Kidney epithelial cell (primary cell): ENCODE measurements around the gene B3GLCT. TPM values are rescaled to one million over a fixed set of nuclear protein-coding genes. Genes with fewer than 3 reads are reported as not detected.

Source experiments
- DNase-seq: peaks from one replicate; pipeline ENCODE4 v3.0.0-alpha.2; 2010; ENCODE audit warnings: low read depth
- H3K27me3 ChIP-seq: 2 replicates; pipeline ENCODE4 v1.6.0; 2011; ENCODE audit warnings: low read length; ENCODE audit not compliant: control insufficient read depth, insufficient read depth
- H3K36me3 ChIP-seq: 2 replicates; pipeline ENCODE4 v1.5.1; 2011; ENCODE audit warnings: low read length; ENCODE audit not compliant: control insufficient read depth, insufficient read depth
- H3K4me3 ChIP-seq: 2 replicates; pipeline ENCODE4 v1.5.1; 2011; ENCODE audit warnings: low read depth, mild to moderate bottlenecking, control low read depth, low read length
- CTCF ChIP-seq: IDR thresholded peaks from 2 replicates; pipeline ENCODE4 v1.5.1; 2011; ENCODE audit warnings: mild to moderate bottlenecking, moderate library complexity, low read length, control low read depth, inconsistent platforms; ENCODE audit not compliant: insufficient read depth, poor library complexity, severe bottlenecking
- total RNA-seq: library from RNA; depleted of rRNA; stranded (reverse); fragments of >200 nt; gene quantifications from 2 replicates; pipeline ENCODE4 v1.2.3, GENCODE V29; 2015

Gene B3GLCT
- total RNA-seq, 1 donor from 2014 or later = 18.1 TPM

- H3K36me3 ChIP-seq = no peaks in the 10 kb centered on the region
- no peak for DNase-seq
- H3K4me3 ChIP-seq = no peak overlapping the region
- no peaks in the 10 kb centered on the region for H3K27me3 ChIP-seq
- no peak for TF ChIP-seq CTCF
Measured at GRCh38 chr13:31223215-31223614, 23.4 kb downstream of the B3GLCT start.

GRCh38 chr13:31223640-31224039 lies 23.9 kb downstream of the B3GLCT start:
- Histone ChIP-seq H3K27me3 (no peaks in the 10 kb centered on the region), H3K4me3 (no peak overlapping the region)
- no peak for TF ChIP-seq CTCF

GRCh38 chr13:31224174-31224669 lies 24.4 kb downstream of the B3GLCT start:
- H3K4me3 ChIP-seq = no peak overlapping the region
- no peak for TF ChIP-seq CTCF
- no peak for DNase-seq
- no peaks in the 10 kb centered on the region for H3K36me3 ChIP-seq
- no peaks in the 10 kb centered on the region for H3K27me3 ChIP-seq

More at GRCh38 chr13:31223640-31224039, 23.9 kb downstream of the B3GLCT start:
- no peaks in the 10 kb centered on the region for H3K36me3 ChIP-seq
- no peak for DNase-seq

- TF ChIP-seq CTCF = no peak
- H3K4me3 ChIP-seq = no peak overlapping the region
- H3K27me3 ChIP-seq = no peaks in the 10 kb centered on the region
- DNase-seq = no peak
- H3K36me3 ChIP-seq = no peaks in the 10 kb centered on the region
Measured at GRCh38 chr13:31224963-31225559, 25.3 kb downstream of the B3GLCT start.

- H3K27me3 ChIP-seq = no peaks in the 10 kb centered on the region
- no peaks in the 10 kb centered on the region for H3K36me3 ChIP-seq
- no peak overlapping the region for H3K4me3 ChIP-seq
- no peak for DNase-seq
- TF ChIP-seq CTCF = no peak
Measured at GRCh38 chr13:31225998-31226675, 26.4 kb downstream of the B3GLCT start.

GRCh38 chr13:31227063-31227462 lies 27.3 kb downstream of the B3GLCT start:
- no peaks in the 10 kb centered on the region for H3K36me3 ChIP-seq
- DNase-seq = no peak
- no peak for TF ChIP-seq CTCF
- no peaks in the 10 kb centered on the region for H3K27me3 ChIP-seq
- no peak overlapping the region for H3K4me3 ChIP-seq
